ENCODE data around the gene KCNAB2.

DNA sequence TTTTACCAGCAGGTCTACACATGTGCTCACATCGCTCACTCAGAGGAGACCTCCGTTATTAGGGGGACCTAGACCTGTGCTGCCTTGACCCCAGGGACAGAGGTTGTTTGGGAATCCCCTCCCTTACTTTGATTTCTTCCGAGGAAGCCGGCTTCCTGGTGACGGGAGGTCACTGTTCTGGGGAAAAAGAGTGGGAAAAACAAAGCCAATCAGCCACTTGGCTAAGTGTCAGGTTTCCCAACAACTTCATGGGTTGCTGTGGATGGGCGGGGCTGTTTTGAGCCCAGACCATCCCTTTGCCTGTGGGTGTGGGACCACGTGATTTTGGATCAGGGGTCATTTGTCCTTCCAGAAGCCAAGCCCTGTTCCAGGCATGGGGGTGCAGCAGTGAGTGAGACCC lies 7.1 kb upstream of the KCNAB2 start:
- TF ChIP-seq CTCF (IDR thresholded peaks at IDR 0.05; ENCODE audit: poor library complexity): no peak
- no peak for TF ChIP-seq EZH2phosphoT487 (IDR thresholded peaks at IDR 0.05; ENCODE audit: low read depth, severe bottlenecking, unreplicated experiment)

All from hepatocyte (in vitro differentiated cells).